ENCODE results near the gene C4A. TPM values are rescaled to one million over a fixed set of nuclear protein-coding genes. Genes with fewer than 3 reads are reported as not detected.

The C4A gene
- polyA plus RNA-seq, 3 donors: 12.6 TPM; not detected in 2

GRCh38 chr6:31968326-31968725 lies 13.5 kb upstream of the C4A start:
- peaks cover 19 to 23% of the 10 kb centered on the region in 2 donors for H3K4me1 ChIP-seq (ENCODE audit: control insufficient read depth in 1 of 2, insufficient read depth in 2 of 2, low read length in 2 of 2)
- Mint-ChIP-seq H3K27me3 (ENCODE audit: low read depth in 3 of 3) (peaks cover 0 to 2% (median 1%) of the 10 kb centered on the region in 3 donors), H3K36me3 (peaks cover 66 to 68% of the 10 kb centered on the region in 2 donors), H3K27ac (peak overlapping the region in 2 of 7 donors; percentile 25 to 41), H3K4me3 (no peak overlapping the region), H3K4me1 (peaks cover 27% of the 10 kb centered on the region), H3K9me3 (no peaks in the 10 kb centered on the region)
- H3K4me3 ChIP-seq (replicated peaks in 1 of 3; ENCODE audit: low read depth in 2 of 3, low read length in 3 of 3): no peak overlapping the region
- WGBS (ENCODE audit: insufficient coverage): 94% methylated on average over 10 of the region's 11 CpGs
- H3K79me2 ChIP-seq (ENCODE audit: insufficient read depth, low read length): peaks cover 23% of the 10 kb centered on the region
- no peak overlapping the region for H2AFZ ChIP-seq (ENCODE audit: insufficient read depth, low read depth, low read length, poor library complexity, severe bottlenecking)
- peak overlapping the region in 1 of 2 donors; percentile 26 for H3K27ac ChIP-seq (ENCODE audit: low read depth in 1 of 2, low read length in 2 of 2)
- no peak for DNase-seq
- H3K36me3 ChIP-seq (replicated peaks in 1 of 2; ENCODE audit: control insufficient read depth in 1 of 2, insufficient read depth in 2 of 2, low read length in 2 of 2): peaks cover 66 to 74% of the 10 kb centered on the region in 2 donors
- no peaks in the 10 kb centered on the region for H4K20me1 ChIP-seq (ENCODE audit: insufficient read depth, low read length)
- no peaks in the 10 kb centered on the region for H3K27me3 ChIP-seq (ENCODE audit: control insufficient read depth in 2 of 2, insufficient read depth in 2 of 2, low read length in 2 of 2)
- no peak overlapping the region for H3K4me2 ChIP-seq (replicated peaks; ENCODE audit: extremely low read depth, low read length, poor library complexity, severe bottlenecking)
- intact Hi-C loops (cut with micrococcal nuclease): no loop called here
- no peaks in the 10 kb centered on the region for H3K9me3 ChIP-seq (replicated peaks in 1 of 2; ENCODE audit: control insufficient read depth in 1 of 2, insufficient read depth in 1 of 2, low read length in 2 of 2)
- TF ChIP-seq CTCF (IDR thresholded peaks at IDR 0.05): no peak
- no peak overlapping the region for H3K9ac ChIP-seq (ENCODE audit: insufficient read depth, low read length, poor library complexity, severe bottlenecking)

GRCh38 chr6:31968791-31969711 lies 12.8 kb upstream of the C4A start:
- H3K79me2 ChIP-seq (ENCODE audit: insufficient read depth, low read length): peaks cover 26% of the 10 kb centered on the region
- Mint-ChIP-seq H3K4me1 (peaks cover 29% of the 10 kb centered on the region), H3K4me3 (no peak overlapping the region), H3K27ac (peak overlapping the region in 5 of 7 donors; percentile 41 to 100 (median 79)), H3K9me3 (no peaks in the 10 kb centered on the region), H3K27me3 (ENCODE audit: low read depth in 3 of 3) (peaks cover 0 to 2% (median 1%) of the 10 kb centered on the region in 3 donors), H3K36me3 (peaks cover 60 to 65% of the 10 kb centered on the region in 2 donors)
- no peak overlapping the region for H2AFZ ChIP-seq (ENCODE audit: insufficient read depth, low read depth, low read length, poor library complexity, severe bottlenecking)
- H3K27ac ChIP-seq (ENCODE audit: low read depth in 1 of 2, low read length in 2 of 2): peak overlapping the region in 1 of 2 donors; percentile 99
- no peak overlapping the region for H3K4me2 ChIP-seq (replicated peaks; ENCODE audit: extremely low read depth, low read length, poor library complexity, severe bottlenecking)
- H3K4me3 ChIP-seq (replicated peaks in 1 of 3; ENCODE audit: low read depth in 2 of 3, low read length in 3 of 3): no peak overlapping the region
- intact Hi-C loops (cut with micrococcal nuclease): no loop called here
- H4K20me1 ChIP-seq (ENCODE audit: insufficient read depth, low read length): no peaks in the 10 kb centered on the region
- WGBS (ENCODE audit: insufficient coverage): 91% methylated on average over 16 of the region's 23 CpGs
- no peak overlapping the region for H3K9ac ChIP-seq (ENCODE audit: insufficient read depth, low read length, poor library complexity, severe bottlenecking)
- H3K4me1 ChIP-seq (ENCODE audit: control insufficient read depth in 1 of 2, insufficient read depth in 2 of 2, low read length in 2 of 2): peaks cover 20 to 26% of the 10 kb centered on the region in 2 donors
- DNase-seq: peak in 1 of 3 donors; percentile 6
- no peaks in the 10 kb centered on the region for H3K27me3 ChIP-seq (ENCODE audit: control insufficient read depth in 2 of 2, insufficient read depth in 2 of 2, low read length in 2 of 2)
- H3K36me3 ChIP-seq (replicated peaks in 1 of 2; ENCODE audit: control insufficient read depth in 1 of 2, insufficient read depth in 2 of 2, low read length in 2 of 2): peaks cover 59 to 67% of the 10 kb centered on the region in 2 donors
- no peaks in the 10 kb centered on the region for H3K9me3 ChIP-seq (replicated peaks in 1 of 2; ENCODE audit: control insufficient read depth in 1 of 2, insufficient read depth in 1 of 2, low read length in 2 of 2)
- no peak for TF ChIP-seq CTCF (IDR thresholded peaks at IDR 0.05)

All from CD14-positive monocyte (primary cell).